Measurements from ENCODE around the gene SORCS3. TPM values are rescaled to one million over a fixed set of nuclear protein-coding genes. Genes with fewer than 3 reads are reported as not detected.

SORCS3 gene
- total RNA-seq, 1 donor from 2014 or later: 2.0 TPM

- H3K4me3 Mint-ChIP-seq (ENCODE audit: unreplicated experiment): no peak overlapping the region
- DNase-seq: no peak
- H3K27me3 Mint-ChIP-seq (ENCODE audit: unreplicated experiment): no peaks in the 10 kb centered on the region
- TF ChIP-seq CTCF (IDR thresholded peaks at IDR 0.05; ENCODE audit: partially characterized antibody, unreplicated experiment): no peak
- no peaks in the 10 kb centered on the region for H3K36me3 Mint-ChIP-seq (ENCODE audit: unreplicated experiment)
- no peaks in the 10 kb centered on the region for H3K4me1 Mint-ChIP-seq (ENCODE audit: low read depth, unreplicated experiment)
- H3K9me3 Mint-ChIP-seq (ENCODE audit: unreplicated experiment): no peaks in the 10 kb centered on the region
- no peak overlapping the region for H3K27ac Mint-ChIP-seq (ENCODE audit: unreplicated experiment)
Measured at GRCh38 chr10:105210546-105210945, 569.5 kb downstream of the SORCS3 start.

- Mint-ChIP-seq H3K9me3 (ENCODE audit: unreplicated experiment) (no peaks in the 10 kb centered on the region), H3K27ac (ENCODE audit: unreplicated experiment) (no peak overlapping the region), H3K4me1 (ENCODE audit: low read depth, unreplicated experiment) (no peaks in the 10 kb centered on the region), H3K4me3 (ENCODE audit: unreplicated experiment) (no peak overlapping the region), H3K36me3 (ENCODE audit: unreplicated experiment) (peaks cover 11% of the 10 kb centered on the region), H3K27me3 (ENCODE audit: unreplicated experiment) (peaks cover 2% of the 10 kb centered on the region)
- no peak for TF ChIP-seq CTCF (IDR thresholded peaks at IDR 0.05; ENCODE audit: partially characterized antibody, unreplicated experiment)
- no peak for DNase-seq
Measured at GRCh38 chr10:105237685-105238084, 596.6 kb downstream of the SORCS3 start.

GRCh38 chr10:105239311-105240219, 598.5 kb downstream of the SORCS3 start:
- Mint-ChIP-seq H3K9me3 (ENCODE audit: unreplicated experiment) (no peaks in the 10 kb centered on the region), H3K36me3 (ENCODE audit: unreplicated experiment) (peaks cover 4% of the 10 kb centered on the region), H3K4me3 (ENCODE audit: unreplicated experiment) (no peak overlapping the region), H3K27me3 (ENCODE audit: unreplicated experiment) (peaks cover 2% of the 10 kb centered on the region), H3K27ac (ENCODE audit: unreplicated experiment) (no peak overlapping the region), H3K4me1 (ENCODE audit: low read depth, unreplicated experiment) (peaks cover 2% of the 10 kb centered on the region)
- DNase-seq: no peak
- no peak for TF ChIP-seq CTCF (IDR thresholded peaks at IDR 0.05; ENCODE audit: partially characterized antibody, unreplicated experiment)

- no peak overlapping the region for H3K4me3 Mint-ChIP-seq (ENCODE audit: unreplicated experiment)
- H3K36me3 Mint-ChIP-seq (ENCODE audit: unreplicated experiment): no peaks in the 10 kb centered on the region
- no peak for DNase-seq
- H3K9me3 Mint-ChIP-seq (ENCODE audit: unreplicated experiment): no peaks in the 10 kb centered on the region
- peaks cover 2% of the 10 kb centered on the region for H3K4me1 Mint-ChIP-seq (ENCODE audit: low read depth, unreplicated experiment)
- TF ChIP-seq CTCF (IDR thresholded peaks at IDR 0.05; ENCODE audit: partially characterized antibody, unreplicated experiment): no peak
- no peak overlapping the region for H3K27ac Mint-ChIP-seq (ENCODE audit: unreplicated experiment)
- peaks cover 2% of the 10 kb centered on the region for H3K27me3 Mint-ChIP-seq (ENCODE audit: unreplicated experiment)
Measured at GRCh38 chr10:105241254-105241653, 600.2 kb downstream of the SORCS3 start.

GRCh38 chr10:105243381-105243780, 602.3 kb downstream of the SORCS3 start:
- no peaks in the 10 kb centered on the region for H3K36me3 Mint-ChIP-seq (ENCODE audit: unreplicated experiment)
- no peak overlapping the region for H3K4me3 Mint-ChIP-seq (ENCODE audit: unreplicated experiment)
- H3K27ac Mint-ChIP-seq (ENCODE audit: unreplicated experiment): no peak overlapping the region
- H3K4me1 Mint-ChIP-seq (ENCODE audit: low read depth, unreplicated experiment): peaks cover 2% of the 10 kb centered on the region
- no peaks in the 10 kb centered on the region for H3K9me3 Mint-ChIP-seq (ENCODE audit: unreplicated experiment)
- DNase-seq: no peak
- H3K27me3 Mint-ChIP-seq (ENCODE audit: unreplicated experiment): peaks cover 4% of the 10 kb centered on the region
- no peak for TF ChIP-seq CTCF (IDR thresholded peaks at IDR 0.05; ENCODE audit: partially characterized antibody, unreplicated experiment)
